Endothelial cell of umbilical vein (primary cell): ENCODE results near the gene RADIL. TPM values are rescaled to one million over a fixed set of nuclear protein-coding genes. Genes with fewer than 3 reads are reported as not detected.

Source experiments
- BruUV-seq: library from RNA; stranded (reverse); fragments of 400-500 nt; replicated peaks from 2 replicates; lab custom pipeline; 2021; lab: Mats Ljungman, UMichigan
- CTCF ChIA-PET: fragments of 300-600, 350-600 bp; sonication (Branson Sonifier 250); formaldehyde crosslinking; loops from one replicate; lab custom pipeline; 2021; ENCODE audit warnings: antibody characterized with exemption, inconsistent platforms; lab: Charles Lee
- POLR2A ChIA-PET: fragments of 300-600, 350-600 bp; sonication (Branson Sonifier 250); formaldehyde crosslinking; loops from one replicate; lab custom pipeline; 2021; ENCODE audit warnings: antibody characterized with exemption, inconsistent platforms; lab: Charles Lee
- DNase-seq: peaks from one replicate; pipeline ENCODE4 v3.0.0-alpha.2; 2011; ENCODE audit warnings: low read depth, low spot score
- FAIRE-seq: peaks from 2 replicates; lab custom pipeline; 2011; peaks lifted over from hg19 to GRCh38; lab: Jason Lieb, UNC
- H2AFZ ChIP-seq: 2 replicates; pipeline ENCODE4 v1.6.0; 2012; ENCODE audit warnings: low read depth, low read length, control low read depth, inconsistent platforms
- H3K27ac ChIP-seq: 2 replicates; pipeline ENCODE4 v1.5.1; 2011; ENCODE audit warnings: low read depth, mild to moderate bottlenecking, control low read depth, low read length, moderate library complexity; ENCODE audit not compliant: insufficient read depth
- H3K27me3 ChIP-seq, 2 experiments: 2 replicates each; pipeline versions ENCODE4 v1.6.0 to v1.6.1; 2011; ENCODE audit warnings: low read length in 2 of 2, mixed read lengths in 1 of 2; ENCODE audit not compliant: control insufficient read depth in 2 of 2, insufficient read depth in 2 of 2
- H3K36me3 ChIP-seq, 2 experiments: 2 replicates in 1 of 2; 3 replicates in 1 of 2; pipeline ENCODE4 v1.5.1; 2011; ENCODE audit warnings: low read length in 2 of 2, mild to moderate bottlenecking in 1 of 2, moderate library complexity in 1 of 2; ENCODE audit not compliant: control insufficient read depth in 2 of 2, insufficient read depth in 2 of 2; ENCODE audit errors: extremely low read depth in 1 of 2
- H3K4me1 ChIP-seq: 3 replicates; pipeline ENCODE4 v1.5.1; 2011; ENCODE audit warnings: mild to moderate bottlenecking, low read length; ENCODE audit not compliant: control insufficient read depth, insufficient read depth; ENCODE audit errors: extremely low read depth
- H3K4me2 ChIP-seq: 2 replicates; pipeline ENCODE4 v1.6.1; 2011; ENCODE audit warnings: low read length, control low read depth, mixed read lengths; ENCODE audit not compliant: insufficient read depth
- H3K4me3 ChIP-seq, 3 experiments: fragments of 200-600 bp in 1 of 3; sonication (generic), shearing (Covaris generic) in 1 of 3; replicated peaks in 1 of 3; 2 replicates each; pipeline ENCODE4 v1.5.1; 2011 to 2016; ENCODE audit warnings: control low read depth in 3 of 3, low read length in 3 of 3, mild to moderate bottlenecking in 2 of 3, inconsistent platforms in 1 of 3, low read depth in 1 of 3, moderate library complexity in 1 of 3; ENCODE audit not compliant: insufficient read depth in 1 of 3
- H3K79me2 ChIP-seq: 2 replicates; pipeline ENCODE4 v1.6.0; 2012; ENCODE audit warnings: low read length, inconsistent platforms; ENCODE audit not compliant: control insufficient read depth, insufficient read depth
- H3K9ac ChIP-seq: replicated peaks from 2 replicates; pipeline ENCODE3; 2011; ENCODE audit warnings: low read length, control low read depth; ENCODE audit not compliant: insufficient read depth; ENCODE audit errors: extremely low read depth
- H3K9me1 ChIP-seq: replicated peaks from 3 replicates; pipeline ENCODE4 v1.6.0; 2011; ENCODE audit warnings: mild to moderate bottlenecking, low read length; ENCODE audit not compliant: control insufficient read depth, insufficient read depth; ENCODE audit errors: extremely low read depth
- H3K9me3 ChIP-seq: replicated peaks from 2 replicates; pipeline ENCODE4 v1.5.1; 2012; ENCODE audit warnings: low read length, inconsistent platforms; ENCODE audit not compliant: control insufficient read depth, insufficient read depth
- H4K20me1 ChIP-seq: replicated peaks from 2 replicates; pipeline ENCODE3; 2011; ENCODE audit warnings: mild to moderate bottlenecking, low read length; ENCODE audit not compliant: control insufficient read depth, insufficient read depth; ENCODE audit errors: extremely low read depth
- FOS ChIP-seq: IDR thresholded peaks from 2 replicates; pipeline ENCODE4 v1.6.1; 2011; ENCODE audit warnings: mild to moderate bottlenecking, low read length, moderate library complexity, borderline replicate concordance; ENCODE audit not compliant: insufficient read depth
- JUN ChIP-seq: IDR thresholded peaks from 2 replicates; pipeline ENCODE4 v1.6.1; 2011; ENCODE audit warnings: borderline replicate concordance, low read depth; ENCODE audit not compliant: insufficient read length, insufficient read depth
- MYC ChIP-seq: IDR thresholded peaks from one replicate; pipeline ENCODE4 v1.6.1; 2011; ENCODE audit warnings: mild to moderate bottlenecking, low read depth, low read length
- POLR2AphosphoS5 ChIP-seq: IDR thresholded peaks from 2 replicates; pipeline ENCODE4 v1.6.1; 2012; ENCODE audit warnings: low read depth, mild to moderate bottlenecking, control low read depth, low read length, moderate library complexity; ENCODE audit not compliant: insufficient read depth
- dilution Hi-C: fragments of 300-500 bp; cut with MboI; formaldehyde crosslinking; loops from one replicate; pipeline ENCODE4 v1.15.0; 2019; ENCODE audit warnings: low sequenced_read_pairs; ENCODE audit not compliant: extremely low pct_ligation_motif_present
- intact Hi-C: fragments of 100-400 bp; cut with micrococcal nuclease; formaldehyde crosslinking; loops from one replicate; pipeline ENCODE4 v1.10.0; 2022
- polyA plus RNA-seq, 4 experiments: library from polyadenylated mRNA; depleted of rRNA in 3 of 4; stranded (reverse) in 3 of 4; unstranded in 1 of 4; fragments of >200 nt; gene quantifications; 2 replicates each; pipeline versions ENCODE4 v1.2.1 to v1.2.3, GENCODE V29; 2011 to 2012; ENCODE audit warnings: missing spikeins in 1 of 4
- total RNA-seq: library from RNA; stranded (reverse); gene quantifications from 2 replicates; pipeline ENCODE4 v1.2.3, GENCODE V29; 2021
- TF ChIP-seq, protein P1 (sequence below), 2 donors: IDR thresholded peaks; 1 replicate in 1 of 2; 2 replicates in 1 of 2; pipeline ENCODE4 v1.5.1; 2011; ENCODE audit warnings: low read length in 2 of 2, mild to moderate bottlenecking in 2 of 2, moderate library complexity in 2 of 2, control low read depth in 1 of 2, inconsistent platforms in 1 of 2, low read depth in 1 of 2; ENCODE audit not compliant: insufficient read depth in 1 of 2; ENCODE audit errors: extremely low read depth in 1 of 2
- TF ChIP-seq, protein P2 (sequence below): IDR thresholded peaks from 2 replicates; pipeline ENCODE4 v1.6.1; 2011; ENCODE audit not compliant: insufficient read depth, insufficient read length

RADIL gene
- total and polyA plus RNA-seq, 2 donors (not counting 3 experiments of a cell fraction or from before 2014, with no cell fraction given) = 1.2 to 2.5 TPM

DNA sequence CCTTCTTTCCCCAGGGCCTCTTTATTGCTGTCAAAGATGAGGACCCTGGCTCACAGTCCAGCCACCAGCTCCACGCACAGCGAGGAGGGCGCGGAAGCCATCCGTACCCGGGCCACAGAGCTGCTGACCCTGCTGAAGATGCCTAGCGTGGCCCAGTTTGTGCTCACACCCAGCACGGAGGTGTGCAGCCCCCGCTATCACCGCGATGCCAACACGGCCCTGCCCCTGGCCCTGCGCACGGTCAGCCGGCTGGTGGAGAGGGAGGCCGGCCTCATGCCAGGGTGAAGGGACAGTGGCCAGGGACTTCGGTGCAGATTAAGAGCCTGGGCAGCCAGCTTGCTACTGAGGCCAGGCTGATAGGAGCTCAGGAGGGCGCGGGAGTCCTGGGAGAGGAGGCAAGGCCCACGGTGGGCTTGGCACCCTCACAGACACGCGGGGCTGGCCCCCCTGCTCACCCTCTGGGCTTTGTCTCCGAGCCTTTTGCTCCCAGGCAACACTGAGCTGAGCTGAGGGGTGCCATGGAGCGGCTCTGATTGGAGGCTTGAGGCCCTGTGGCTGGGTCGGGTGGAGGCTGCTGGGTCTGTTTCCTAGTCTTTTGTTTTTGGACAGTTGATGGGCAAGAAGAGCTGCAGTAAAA, 92.3 kb downstream of the RADIL start:
- H3K27ac ChIP-seq = no peak overlapping the region
- TF ChIP-seq MYC (no peak), JUN (no peak), FOS (no peak)
- H2AFZ ChIP-seq = no peak overlapping the region
- H3K79me2 ChIP-seq = no peaks in the 10 kb centered on the region
- dilution Hi-C loops = no loop called here
- H3K27me3 ChIP-seq = no peaks in the 10 kb centered on the region
- peaks cover 7 to 28% of the 10 kb centered on the region in 2 experiments for H3K36me3 ChIP-seq
- ChIA-PET CTCF (interaction anchor here (1.1 to 9.9 kb wide), 11 partner anchors 9 to 294 kb away, joined by 3 to 104 read pairs (median 4); partner anchors contain the start of genes AP5Z1 and RADIL), POLR2A (interaction anchor here (1.5 kb wide), 1 partner anchor 16 kb away, joined by 4 read pairs; the partner anchor contains the start of gene AP5Z1)
- FAIRE-seq (no peak), DNase-seq (no peak)
- H3K4me2 ChIP-seq = no peak overlapping the region
- BruUV-seq = TSS peak; percentile 10
- H3K4me1 ChIP-seq = no peaks in the 10 kb centered on the region
- H3K9me3 ChIP-seq = no peaks in the 10 kb centered on the region
- H3K4me3 ChIP-seq = no peak overlapping the region
- no peaks in the 10 kb centered on the region for H4K20me1 ChIP-seq
- intact Hi-C loops = no loop called here
- no peaks in the 10 kb centered on the region for H3K9me1 ChIP-seq
- no peak overlapping the region for H3K9ac ChIP-seq

DNA sequence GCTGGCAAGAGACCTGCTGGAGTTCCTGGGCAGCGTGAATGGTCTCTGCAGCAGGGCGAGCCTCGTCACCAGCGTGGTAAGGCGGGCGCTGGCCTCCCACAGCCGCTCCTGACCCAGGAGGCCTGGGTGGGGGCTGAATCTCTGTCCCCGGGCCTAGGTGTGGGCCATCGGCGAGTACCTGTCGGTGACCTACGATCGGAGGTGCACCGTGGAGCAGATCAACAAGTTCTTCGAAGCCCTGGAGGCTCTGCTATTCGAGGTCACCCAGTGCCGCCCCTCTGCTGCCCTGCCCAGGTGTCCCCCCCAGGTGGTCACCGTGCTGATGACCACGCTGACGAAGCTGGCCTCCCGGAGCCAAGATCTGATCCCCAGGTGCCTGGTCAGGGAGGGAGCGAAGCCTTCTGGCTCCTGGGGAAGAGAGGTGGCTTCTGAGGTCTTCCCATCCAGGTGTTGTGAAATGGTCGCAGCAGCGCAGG, 93.0 kb downstream of the RADIL start:
- Histone ChIP-seq H3K9me3 (no peaks in the 10 kb centered on the region), H3K4me2 (no peak overlapping the region), H3K4me3 (no peak overlapping the region), H3K79me2 (no peaks in the 10 kb centered on the region), H3K9me1 (no peaks in the 10 kb centered on the region), H3K27me3 (no peaks in the 10 kb centered on the region), H3K4me1 (no peaks in the 10 kb centered on the region), H3K36me3 (peaks cover 9 to 33% of the 10 kb centered on the region in 2 experiments), H2AFZ (no peak overlapping the region), H4K20me1 (no peaks in the 10 kb centered on the region), H3K9ac (no peak overlapping the region), H3K27ac (no peak overlapping the region)
- no peak for DNase-seq
- dilution Hi-C loops (no loop called here), intact Hi-C loops (no loop called here)
- POLR2A ChIA-PET = no interaction called here
- BruUV-seq = no TSS peak
- CTCF ChIA-PET = interaction anchor here (1.4 to 3.0 kb wide), 3 partner anchors 15 to 179 kb away, joined by 3 to 27 read pairs (median 4); partner anchors contain the start of genes AP5Z1 and RADIL
- TF ChIP-seq, protein P1, sequence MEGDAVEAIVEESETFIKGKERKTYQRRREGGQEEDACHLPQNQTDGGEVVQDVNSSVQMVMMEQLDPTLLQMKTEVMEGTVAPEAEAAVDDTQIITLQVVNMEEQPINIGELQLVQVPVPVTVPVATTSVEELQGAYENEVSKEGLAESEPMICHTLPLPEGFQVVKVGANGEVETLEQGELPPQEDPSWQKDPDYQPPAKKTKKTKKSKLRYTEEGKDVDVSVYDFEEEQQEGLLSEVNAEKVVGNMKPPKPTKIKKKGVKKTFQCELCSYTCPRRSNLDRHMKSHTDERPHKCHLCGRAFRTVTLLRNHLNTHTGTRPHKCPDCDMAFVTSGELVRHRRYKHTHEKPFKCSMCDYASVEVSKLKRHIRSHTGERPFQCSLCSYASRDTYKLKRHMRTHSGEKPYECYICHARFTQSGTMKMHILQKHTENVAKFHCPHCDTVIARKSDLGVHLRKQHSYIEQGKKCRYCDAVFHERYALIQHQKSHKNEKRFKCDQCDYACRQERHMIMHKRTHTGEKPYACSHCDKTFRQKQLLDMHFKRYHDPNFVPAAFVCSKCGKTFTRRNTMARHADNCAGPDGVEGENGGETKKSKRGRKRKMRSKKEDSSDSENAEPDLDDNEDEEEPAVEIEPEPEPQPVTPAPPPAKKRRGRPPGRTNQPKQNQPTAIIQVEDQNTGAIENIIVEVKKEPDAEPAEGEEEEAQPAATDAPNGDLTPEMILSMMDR (IDR thresholded peaks at IDR 0.05; ENCODE audit: extremely low read depth in 1 of 2, insufficient read depth in 1 of 2, low read depth in 1 of 2, low read length in 2 of 2) = no peak
- TF ChIP-seq, protein P2, sequence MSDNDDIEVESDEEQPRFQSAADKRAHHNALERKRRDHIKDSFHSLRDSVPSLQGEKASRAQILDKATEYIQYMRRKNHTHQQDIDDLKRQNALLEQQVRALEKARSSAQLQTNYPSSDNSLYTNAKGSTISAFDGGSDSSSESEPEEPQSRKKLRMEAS = no peak
- TF ChIP-seq POLR2AphosphoS5 (no peak), JUN (no peak)
- FAIRE-seq = no peak
